ENCODE measurements around the gene PRKG1. TPM values are rescaled to one million over a fixed set of nuclear protein-coding genes. Genes with fewer than 3 reads are reported as not detected.
"Not testable (repeated sequence)": the region's sequence is repeated elsewhere in the genome, so short reads cannot be mapped to it uniquely, and the experiment has no call there.

Gene PRKG1
- total RNA-seq, 1 donor, result 19.5 TPM

DNA sequence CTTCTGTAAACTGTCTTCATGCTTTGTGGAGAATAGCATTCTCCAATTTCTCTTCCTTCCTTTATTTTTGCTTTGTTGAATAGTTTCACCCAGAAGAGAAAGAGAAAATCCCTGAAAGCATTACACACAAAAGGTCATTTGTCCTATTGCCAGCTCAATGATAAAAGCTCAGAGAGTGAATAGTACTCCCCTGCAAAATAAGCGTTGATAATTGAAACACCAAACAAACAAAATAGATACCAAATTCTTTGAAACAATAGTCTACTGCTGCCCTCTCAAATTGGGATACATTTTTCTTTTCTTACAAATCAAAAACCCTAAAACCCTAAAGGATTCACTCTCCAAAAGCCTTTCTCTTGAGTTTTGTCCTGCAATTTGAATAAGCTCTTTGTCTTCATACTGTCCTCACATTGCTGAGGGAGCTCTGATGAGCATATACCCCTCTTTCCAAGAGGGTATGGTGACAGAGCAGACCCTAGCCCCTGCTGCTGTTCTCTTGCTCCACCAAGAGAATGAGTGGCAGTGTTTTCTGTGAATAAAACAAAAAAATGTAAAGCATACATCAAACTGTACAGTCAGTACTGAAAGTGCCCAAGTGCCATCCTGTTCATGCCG, 490.7 kb downstream of the PRKG1 start:
- Histone ChIP-seq H3K4me1 (ENCODE audit: insufficient read depth, low read length) (no peaks in the 10 kb centered on the region), H2AFZ (ENCODE audit: low read length) (no peak overlapping the region), H3K4me2 (ENCODE audit: insufficient read depth, low read length) (no peak overlapping the region), H3K27ac (ENCODE audit: low read depth, low read length) (no peak overlapping the region), H3K27me3 (ENCODE audit: insufficient read depth, low read length) (no peaks in the 10 kb centered on the region), H4K20me1 (ENCODE audit: insufficient read depth, low read length) (no peaks in the 10 kb centered on the region), H3K4me3 (ENCODE audit: insufficient read depth, low read length) (no peak overlapping the region), H3K9me3 (ENCODE audit: low read depth, low read length) (no peaks in the 10 kb centered on the region), H3K79me2 (ENCODE audit: insufficient read depth, low read length) (no peaks in the 10 kb centered on the region), H3K36me3 (ENCODE audit: insufficient read depth, low read length) (no peaks in the 10 kb centered on the region)
- TF ChIP-seq, protein P1, sequence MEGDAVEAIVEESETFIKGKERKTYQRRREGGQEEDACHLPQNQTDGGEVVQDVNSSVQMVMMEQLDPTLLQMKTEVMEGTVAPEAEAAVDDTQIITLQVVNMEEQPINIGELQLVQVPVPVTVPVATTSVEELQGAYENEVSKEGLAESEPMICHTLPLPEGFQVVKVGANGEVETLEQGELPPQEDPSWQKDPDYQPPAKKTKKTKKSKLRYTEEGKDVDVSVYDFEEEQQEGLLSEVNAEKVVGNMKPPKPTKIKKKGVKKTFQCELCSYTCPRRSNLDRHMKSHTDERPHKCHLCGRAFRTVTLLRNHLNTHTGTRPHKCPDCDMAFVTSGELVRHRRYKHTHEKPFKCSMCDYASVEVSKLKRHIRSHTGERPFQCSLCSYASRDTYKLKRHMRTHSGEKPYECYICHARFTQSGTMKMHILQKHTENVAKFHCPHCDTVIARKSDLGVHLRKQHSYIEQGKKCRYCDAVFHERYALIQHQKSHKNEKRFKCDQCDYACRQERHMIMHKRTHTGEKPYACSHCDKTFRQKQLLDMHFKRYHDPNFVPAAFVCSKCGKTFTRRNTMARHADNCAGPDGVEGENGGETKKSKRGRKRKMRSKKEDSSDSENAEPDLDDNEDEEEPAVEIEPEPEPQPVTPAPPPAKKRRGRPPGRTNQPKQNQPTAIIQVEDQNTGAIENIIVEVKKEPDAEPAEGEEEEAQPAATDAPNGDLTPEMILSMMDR (IDR thresholded peaks at IDR 0.05; ENCODE audit: extremely low read depth, low read depth, low read length), result no peak
- no peak for DNase-seq (ENCODE audit: insufficient read length, low spot score, missing footprints)

DNA sequence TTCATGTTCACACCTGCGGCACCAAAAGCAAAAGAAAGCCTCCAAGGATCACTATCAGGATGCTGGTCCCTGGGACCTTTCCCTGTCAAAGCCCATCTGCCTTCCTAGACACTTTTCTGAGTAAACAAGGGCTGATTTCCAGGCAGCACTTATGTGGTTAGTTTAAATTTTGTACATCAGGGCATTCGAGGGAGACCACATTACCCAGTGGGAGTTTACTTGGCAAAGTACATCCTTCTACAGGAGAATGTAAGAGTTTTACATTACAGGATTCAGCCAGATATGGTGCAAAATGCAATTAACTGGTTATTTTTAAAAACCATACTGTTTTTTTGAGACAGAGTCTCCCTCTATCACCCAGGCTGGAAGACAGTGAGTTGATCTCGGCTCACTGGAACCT, 493.0 kb downstream of the PRKG1 start:
- H2AFZ ChIP-seq (ENCODE audit: low read length), result no peak overlapping the region
- H3K79me2 ChIP-seq (ENCODE audit: insufficient read depth, low read length), result no peaks in the 10 kb centered on the region
- TF ChIP-seq, protein P1 (IDR thresholded peaks at IDR 0.05; ENCODE audit: extremely low read depth, low read depth, low read length), result no peak
- H3K9me3 ChIP-seq (ENCODE audit: low read depth, low read length), result no peaks in the 10 kb centered on the region
- no peak for DNase-seq (ENCODE audit: insufficient read length, low spot score, missing footprints)
- H3K27ac ChIP-seq (ENCODE audit: low read depth, low read length), result no peak overlapping the region
- no peaks in the 10 kb centered on the region for H4K20me1 ChIP-seq (ENCODE audit: insufficient read depth, low read length)
- no peak overlapping the region for H3K4me2 ChIP-seq (ENCODE audit: insufficient read depth, low read length)
- H3K27me3 ChIP-seq (ENCODE audit: insufficient read depth, low read length), result no peaks in the 10 kb centered on the region
- no peaks in the 10 kb centered on the region for H3K4me1 ChIP-seq (ENCODE audit: insufficient read depth, low read length)
- no peak overlapping the region for H3K4me3 ChIP-seq (ENCODE audit: insufficient read depth, low read length)
- no peaks in the 10 kb centered on the region for H3K36me3 ChIP-seq (ENCODE audit: insufficient read depth, low read length)

DNA sequence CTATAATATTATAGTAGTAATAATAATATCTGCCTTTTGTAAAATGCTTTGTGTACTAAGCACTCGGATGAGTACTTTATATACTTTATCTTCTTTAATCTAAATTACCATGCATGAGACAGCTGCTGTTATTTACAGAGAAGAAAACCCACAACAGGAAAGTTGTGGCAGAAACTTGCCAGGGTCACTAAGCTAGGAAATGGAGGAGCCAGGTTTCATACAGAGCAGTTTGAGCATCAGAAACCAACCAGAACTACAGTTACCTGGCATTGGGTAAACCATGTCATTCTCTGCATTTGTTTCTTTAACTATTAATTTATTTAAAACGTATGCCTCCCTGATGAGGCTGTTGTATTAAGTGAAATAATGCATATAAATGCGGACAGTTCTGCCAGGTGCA, 495.2 kb downstream of the PRKG1 start:
- TF ChIP-seq, protein P1 (IDR thresholded peaks at IDR 0.05; ENCODE audit: extremely low read depth, low read depth, low read length), result no peak
- H3K4me3 ChIP-seq (ENCODE audit: insufficient read depth, low read length), result no peak overlapping the region

DNA sequence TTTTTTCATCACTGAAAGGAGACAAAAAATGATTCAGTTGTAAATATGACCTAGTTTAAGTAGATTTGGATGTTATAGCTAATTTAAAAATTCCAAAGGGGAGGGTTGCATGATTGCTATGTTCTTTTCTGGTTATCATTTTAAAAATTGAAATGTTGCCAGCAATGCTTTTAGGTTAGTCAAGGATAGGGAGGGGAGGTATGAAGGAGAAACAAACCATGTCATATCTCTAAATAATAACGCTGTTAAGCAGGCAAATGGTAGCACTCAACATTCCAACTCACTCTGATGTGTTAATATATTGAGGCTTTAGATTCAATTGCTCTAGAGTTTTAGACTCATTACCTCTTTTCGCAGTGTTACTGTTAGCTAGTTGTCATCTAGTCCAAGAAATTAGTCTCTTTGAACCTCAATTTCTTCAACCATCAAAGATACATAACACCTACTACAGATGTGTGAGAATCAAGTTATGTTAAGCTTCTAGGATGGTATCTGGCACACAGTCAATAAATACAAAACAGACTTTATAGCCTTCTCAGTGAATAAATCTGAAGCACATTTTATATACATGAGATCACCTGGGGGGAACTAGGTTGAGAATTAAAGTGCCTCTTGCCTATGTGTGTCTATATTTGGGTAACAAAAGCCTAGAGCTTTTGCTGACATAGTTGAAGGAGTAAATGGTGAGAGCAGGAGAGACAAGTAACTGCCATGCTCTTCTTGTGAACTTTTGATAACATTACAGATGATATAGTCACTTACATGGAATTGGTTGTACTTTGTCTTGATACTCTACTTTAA, 500.2 kb downstream of the PRKG1 start:
- DNase-seq (ENCODE audit: insufficient read length, low spot score, missing footprints), result no peak
- no peaks in the 10 kb centered on the region for H3K36me3 ChIP-seq (ENCODE audit: insufficient read depth, low read length)
- H2AFZ ChIP-seq (ENCODE audit: low read length), result no peak overlapping the region
- H3K4me2 ChIP-seq (ENCODE audit: insufficient read depth, low read length), result no peak overlapping the region
- H3K4me3 ChIP-seq (ENCODE audit: insufficient read depth, low read length), result no peak overlapping the region
- no peaks in the 10 kb centered on the region for H3K79me2 ChIP-seq (ENCODE audit: insufficient read depth, low read length)
- H3K9me3 ChIP-seq (ENCODE audit: low read depth, low read length), result no peaks in the 10 kb centered on the region
- no peaks in the 10 kb centered on the region for H3K4me1 ChIP-seq (ENCODE audit: insufficient read depth, low read length)
- no peak overlapping the region for H3K27ac ChIP-seq (ENCODE audit: low read depth, low read length)
- no peaks in the 10 kb centered on the region for H3K27me3 ChIP-seq (ENCODE audit: insufficient read depth, low read length)
- H4K20me1 ChIP-seq (ENCODE audit: insufficient read depth, low read length), result no peaks in the 10 kb centered on the region
- TF ChIP-seq, protein P1 (IDR thresholded peaks at IDR 0.05; ENCODE audit: extremely low read depth, low read depth, low read length), result no peak

More for the DNA sequence above, 495.2 kb downstream of the PRKG1 start:
- no peak overlapping the region for H3K27ac ChIP-seq (ENCODE audit: low read depth, low read length)
- no peaks in the 10 kb centered on the region for H3K27me3 ChIP-seq (ENCODE audit: insufficient read depth, low read length)
- no peak overlapping the region for H3K4me2 ChIP-seq (ENCODE audit: insufficient read depth, low read length)
- no peaks in the 10 kb centered on the region for H3K9me3 ChIP-seq (ENCODE audit: low read depth, low read length)
- no peaks in the 10 kb centered on the region for H4K20me1 ChIP-seq (ENCODE audit: insufficient read depth, low read length)
- H3K79me2 ChIP-seq (ENCODE audit: insufficient read depth, low read length), result no peaks in the 10 kb centered on the region
- H3K36me3 ChIP-seq (ENCODE audit: insufficient read depth, low read length), result no peaks in the 10 kb centered on the region
- no peak overlapping the region for H2AFZ ChIP-seq (ENCODE audit: low read length)
- no peaks in the 10 kb centered on the region for H3K4me1 ChIP-seq (ENCODE audit: insufficient read depth, low read length)
- no peak for DNase-seq (ENCODE audit: insufficient read length, low spot score, missing footprints)

DNA sequence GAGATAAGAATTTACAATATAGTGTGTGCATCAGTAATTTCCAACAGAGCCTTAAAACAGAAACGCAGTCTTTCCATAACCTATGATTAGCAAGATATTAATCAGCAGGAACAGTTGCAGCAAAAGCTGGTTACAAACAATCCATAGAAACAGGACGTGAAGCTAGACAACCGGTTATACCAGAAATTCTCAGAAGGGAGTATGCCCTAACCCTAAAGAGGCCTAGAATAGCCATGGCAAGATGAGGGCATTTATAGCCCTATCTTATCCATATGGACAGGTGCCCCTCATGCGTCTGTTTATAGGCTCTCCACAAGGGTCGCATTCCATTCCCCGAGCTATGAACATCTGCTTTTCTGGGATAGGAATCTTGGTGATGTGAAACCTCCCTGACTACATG, 506.9 kb downstream of the PRKG1 start:
- not testable (repeated sequence) for H3K4me2 ChIP-seq (ENCODE audit: insufficient read depth, low read length); H3K36me3 ChIP-seq (ENCODE audit: insufficient read depth, low read length); H3K4me3 ChIP-seq (ENCODE audit: insufficient read depth, low read length); H3K4me1 ChIP-seq (ENCODE audit: insufficient read depth, low read length); H3K9me3 ChIP-seq (ENCODE audit: low read depth, low read length); H2AFZ ChIP-seq (ENCODE audit: low read length); H3K27me3 ChIP-seq (ENCODE audit: insufficient read depth, low read length); H3K79me2 ChIP-seq (ENCODE audit: insufficient read depth, low read length); DNase-seq (ENCODE audit: insufficient read length, low spot score, missing footprints); H3K27ac ChIP-seq (ENCODE audit: low read depth, low read length); H4K20me1 ChIP-seq (ENCODE audit: insufficient read depth, low read length)
